Measurements from ENCODE around the gene BAD.

DNA sequence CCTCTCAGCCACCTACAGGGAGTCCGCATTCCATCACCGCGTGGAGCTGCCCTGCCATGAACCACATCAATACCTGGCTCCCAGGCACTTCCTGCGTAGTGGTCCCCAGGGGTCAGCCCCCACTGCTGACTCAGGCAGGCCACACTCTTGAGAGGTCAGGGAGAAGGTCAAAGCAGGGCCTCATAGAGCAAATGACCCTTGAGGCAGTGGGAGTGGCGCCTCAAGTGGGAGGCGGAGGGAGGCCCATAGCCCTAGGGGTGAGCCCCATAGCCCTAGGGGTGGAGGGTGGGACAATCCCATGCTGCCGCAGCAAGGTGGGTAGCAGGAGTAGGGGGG is 38.4 kb upstream of the BAD start:
- TF ChIP-seq, protein P1, sequence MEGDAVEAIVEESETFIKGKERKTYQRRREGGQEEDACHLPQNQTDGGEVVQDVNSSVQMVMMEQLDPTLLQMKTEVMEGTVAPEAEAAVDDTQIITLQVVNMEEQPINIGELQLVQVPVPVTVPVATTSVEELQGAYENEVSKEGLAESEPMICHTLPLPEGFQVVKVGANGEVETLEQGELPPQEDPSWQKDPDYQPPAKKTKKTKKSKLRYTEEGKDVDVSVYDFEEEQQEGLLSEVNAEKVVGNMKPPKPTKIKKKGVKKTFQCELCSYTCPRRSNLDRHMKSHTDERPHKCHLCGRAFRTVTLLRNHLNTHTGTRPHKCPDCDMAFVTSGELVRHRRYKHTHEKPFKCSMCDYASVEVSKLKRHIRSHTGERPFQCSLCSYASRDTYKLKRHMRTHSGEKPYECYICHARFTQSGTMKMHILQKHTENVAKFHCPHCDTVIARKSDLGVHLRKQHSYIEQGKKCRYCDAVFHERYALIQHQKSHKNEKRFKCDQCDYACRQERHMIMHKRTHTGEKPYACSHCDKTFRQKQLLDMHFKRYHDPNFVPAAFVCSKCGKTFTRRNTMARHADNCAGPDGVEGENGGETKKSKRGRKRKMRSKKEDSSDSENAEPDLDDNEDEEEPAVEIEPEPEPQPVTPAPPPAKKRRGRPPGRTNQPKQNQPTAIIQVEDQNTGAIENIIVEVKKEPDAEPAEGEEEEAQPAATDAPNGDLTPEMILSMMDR (IDR thresholded peaks at IDR 0.05): no peak
- TF ChIP-seq POLR2A (IDR thresholded peaks at IDR 0.05): no peak

All from heart left ventricle (tissue), 13 donors.